BE2C (cell line): ENCODE results near the gene STK4.

ENCODE experiments used
- DNase-seq: peaks from one replicate; pipeline ENCODE4 v3.0.0-alpha.2; 2020
- H3K27me3 ChIP-seq: fragments of 250-450 bp; sonication (Bioruptor Pico); 2 replicates; pipeline ENCODE4 v1.5.1; 2020; ENCODE audit warnings: mild to moderate bottlenecking
- H3K36me3 ChIP-seq: fragments of 250-450 bp; sonication (Bioruptor Pico); 2 replicates; pipeline ENCODE4 v1.5.1; 2020; ENCODE audit warnings: mild to moderate bottlenecking
- H3K4me1 ChIP-seq: fragments of 250-450 bp; sonication (Bioruptor Pico); 2 replicates; pipeline ENCODE4 v1.5.1; 2020
- H3K4me3 ChIP-seq: 2 replicates; pipeline ENCODE4 v1.5.1; 2011; ENCODE audit warnings: low read depth, low read length
- H3K9me3 ChIP-seq: fragments of 250-450 bp; sonication (Bioruptor Pico); 2 replicates; pipeline ENCODE4 v1.5.1; 2020
- TF ChIP-seq, protein P1 (sequence below): IDR thresholded peaks from 2 replicates; pipeline ENCODE4 v1.5.1; 2012; ENCODE audit warnings: mild to moderate bottlenecking, low read depth, low read length

The STK4 gene

DNA sequence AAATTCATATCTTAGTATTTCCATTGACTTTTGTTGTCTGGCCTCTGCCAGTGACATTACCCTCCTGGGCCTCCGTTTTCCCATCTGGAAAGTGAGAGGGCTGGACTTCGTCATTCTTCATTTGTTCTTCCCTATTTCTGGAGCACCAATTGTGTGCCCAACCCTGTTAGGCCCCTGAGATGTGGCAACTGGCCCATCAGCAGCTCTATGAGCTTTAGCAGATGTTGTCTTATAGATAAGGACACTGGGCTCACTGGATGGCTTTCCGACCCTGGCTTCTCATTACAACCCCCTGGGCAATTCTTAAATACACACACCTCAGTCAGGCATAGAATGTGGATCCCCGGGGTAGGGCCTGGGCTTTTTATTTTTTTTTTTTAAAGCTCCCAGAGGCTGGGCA, 41.8 kb upstream of the STK4 start:
- Histone ChIP-seq H3K9me3 (no peaks in the 10 kb centered on the region), H3K36me3 (peaks cover 8% of the 10 kb centered on the region), H3K27me3 (no peaks in the 10 kb centered on the region), H3K4me3 (no peak overlapping the region), H3K4me1 (no peaks in the 10 kb centered on the region)
- TF ChIP-seq, protein P1, sequence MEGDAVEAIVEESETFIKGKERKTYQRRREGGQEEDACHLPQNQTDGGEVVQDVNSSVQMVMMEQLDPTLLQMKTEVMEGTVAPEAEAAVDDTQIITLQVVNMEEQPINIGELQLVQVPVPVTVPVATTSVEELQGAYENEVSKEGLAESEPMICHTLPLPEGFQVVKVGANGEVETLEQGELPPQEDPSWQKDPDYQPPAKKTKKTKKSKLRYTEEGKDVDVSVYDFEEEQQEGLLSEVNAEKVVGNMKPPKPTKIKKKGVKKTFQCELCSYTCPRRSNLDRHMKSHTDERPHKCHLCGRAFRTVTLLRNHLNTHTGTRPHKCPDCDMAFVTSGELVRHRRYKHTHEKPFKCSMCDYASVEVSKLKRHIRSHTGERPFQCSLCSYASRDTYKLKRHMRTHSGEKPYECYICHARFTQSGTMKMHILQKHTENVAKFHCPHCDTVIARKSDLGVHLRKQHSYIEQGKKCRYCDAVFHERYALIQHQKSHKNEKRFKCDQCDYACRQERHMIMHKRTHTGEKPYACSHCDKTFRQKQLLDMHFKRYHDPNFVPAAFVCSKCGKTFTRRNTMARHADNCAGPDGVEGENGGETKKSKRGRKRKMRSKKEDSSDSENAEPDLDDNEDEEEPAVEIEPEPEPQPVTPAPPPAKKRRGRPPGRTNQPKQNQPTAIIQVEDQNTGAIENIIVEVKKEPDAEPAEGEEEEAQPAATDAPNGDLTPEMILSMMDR = no peak
- DNase-seq = no peak

DNA sequence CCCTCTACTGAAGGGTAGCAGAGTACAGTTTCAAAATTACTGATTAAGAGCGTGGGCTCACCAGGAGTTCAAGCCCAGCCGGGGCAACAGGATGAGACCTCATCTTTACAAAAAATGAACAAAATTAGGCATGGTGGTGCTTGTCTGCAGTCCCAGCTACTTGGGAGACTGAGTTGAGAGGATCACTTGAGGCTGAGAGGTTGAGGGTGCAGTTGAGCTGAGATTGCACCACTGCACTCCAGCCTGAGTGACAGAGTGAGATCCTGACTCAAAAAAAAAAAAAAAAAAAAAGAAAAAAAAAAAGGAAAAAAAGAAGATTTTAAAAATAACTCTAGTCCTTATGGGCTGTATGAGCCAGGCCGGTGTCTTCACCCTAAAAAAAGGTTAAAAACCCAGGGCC, 37.7 kb upstream of the STK4 start:
- TF ChIP-seq, protein P1 = no peak
- Histone ChIP-seq H3K36me3 (peaks cover 4% of the 10 kb centered on the region; the same call in 1 of the 2 replicates), H3K9me3 (no peaks in the 10 kb centered on the region), H3K4me3 (no peak overlapping the region), H3K4me1 (no peaks in the 10 kb centered on the region), H3K27me3 (no peaks in the 10 kb centered on the region)
- DNase-seq = no peak

DNA sequence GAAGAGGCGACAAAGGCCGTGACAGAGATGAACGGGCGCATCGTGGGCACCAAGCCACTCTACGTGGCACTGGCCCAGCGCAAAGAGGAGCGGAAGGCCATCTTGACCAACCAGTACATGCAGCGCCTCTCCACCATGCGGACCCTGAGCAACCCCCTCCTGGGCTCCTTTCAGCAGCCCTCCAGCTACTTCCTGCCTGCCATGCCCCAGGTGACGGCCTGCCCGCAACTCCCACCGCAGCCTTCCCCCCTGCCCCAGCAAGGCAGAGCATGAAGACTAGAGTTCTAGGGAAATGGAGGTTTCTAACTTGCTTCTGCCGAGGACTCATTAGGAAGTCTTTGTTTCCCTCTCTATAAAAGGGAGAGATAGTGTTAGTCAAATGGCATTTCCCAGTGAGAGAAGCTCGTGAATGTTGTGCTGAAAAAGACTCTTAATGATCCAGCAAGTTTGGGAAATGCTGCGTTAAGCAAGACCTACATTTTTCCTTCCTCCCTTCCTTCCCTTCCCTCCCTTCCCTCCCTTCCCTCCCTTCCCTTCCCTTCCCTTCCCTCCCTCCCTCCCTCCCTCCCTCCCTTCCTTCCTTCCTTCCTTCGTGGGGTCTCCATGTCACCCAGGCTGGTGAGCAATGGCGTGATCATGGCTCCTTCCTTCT, 35.7 kb upstream of the STK4 start:
- no peaks in the 10 kb centered on the region for H3K4me1 ChIP-seq
- no peak overlapping the region for H3K4me3 ChIP-seq
- H3K9me3 ChIP-seq = no peaks in the 10 kb centered on the region
- no peaks in the 10 kb centered on the region for H3K27me3 ChIP-seq
- no peak for DNase-seq
- H3K36me3 ChIP-seq = peaks cover 4% of the 10 kb centered on the region; the same call in 1 of the 2 replicates
- TF ChIP-seq, protein P1 = no peak

DNA sequence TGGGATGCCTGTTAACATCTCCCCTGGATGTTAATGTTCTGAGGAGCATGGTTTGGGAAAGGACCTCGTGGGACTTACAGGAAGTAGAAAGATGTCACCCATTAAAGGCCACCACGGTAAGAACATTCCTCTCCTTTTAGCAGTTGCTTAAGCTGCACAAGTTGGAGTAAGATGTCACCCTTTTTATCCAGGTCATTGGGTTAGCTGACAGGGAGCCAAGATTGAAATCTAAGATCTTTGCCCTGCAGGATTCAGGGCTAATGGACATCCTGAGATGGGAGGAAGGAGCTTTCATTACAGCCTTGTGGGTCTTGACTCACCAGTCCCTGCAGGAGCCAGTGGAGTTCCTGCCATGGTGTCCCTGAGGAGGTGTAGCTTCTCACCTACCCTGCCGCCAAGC, 34.4 kb upstream of the STK4 start:
- Histone ChIP-seq H3K4me3 (no peak overlapping the region), H3K9me3 (no peaks in the 10 kb centered on the region), H3K36me3 (peaks cover 4% of the 10 kb centered on the region; the same call in 1 of the 2 replicates), H3K27me3 (no peaks in the 10 kb centered on the region), H3K4me1 (no peaks in the 10 kb centered on the region)
- no peak for DNase-seq
- TF ChIP-seq, protein P1 = no peak

DNA sequence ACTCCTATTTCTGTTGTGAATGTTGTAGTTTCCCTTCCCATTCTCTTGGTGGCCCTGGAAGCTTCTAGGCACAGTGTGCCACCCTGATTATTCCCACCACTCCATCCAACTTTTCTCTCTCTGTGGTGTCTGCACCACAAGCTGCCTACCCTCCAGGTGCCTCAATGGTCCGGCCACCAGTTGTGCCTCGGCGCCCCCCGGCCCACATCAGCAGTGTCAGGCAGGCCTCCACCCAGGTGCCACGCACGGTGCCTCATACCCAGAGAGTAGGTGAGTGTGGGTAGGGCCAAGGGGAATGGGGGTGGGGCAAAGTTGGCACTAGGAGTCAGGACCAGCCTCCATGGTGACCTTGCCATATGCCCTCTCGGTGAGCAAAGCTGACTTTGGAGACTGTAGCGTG, 33.4 kb upstream of the STK4 start:
- DNase-seq = no peak
- no peaks in the 10 kb centered on the region for H3K9me3 ChIP-seq
- TF ChIP-seq, protein P1 = no peak

DNA sequence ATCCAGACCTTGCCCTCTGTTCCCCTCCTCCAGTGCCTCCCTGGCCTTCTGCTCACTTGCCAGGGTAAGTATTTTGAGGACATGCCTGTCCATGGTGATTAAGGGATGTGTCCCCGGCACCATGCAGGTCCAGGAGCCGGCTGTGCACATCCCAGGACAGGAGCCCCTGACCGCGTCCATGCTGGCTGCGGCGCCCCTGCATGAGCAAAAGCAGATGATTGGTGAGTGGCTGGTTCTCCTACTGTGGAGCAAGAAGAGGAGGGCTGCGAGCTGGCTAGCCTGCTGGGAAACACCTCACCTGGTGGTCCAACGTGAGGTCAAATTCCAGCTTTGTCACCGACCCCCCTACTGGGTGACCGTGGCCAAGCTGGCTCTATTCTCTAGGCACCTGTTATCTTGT, 29.8 kb upstream of the STK4 start:
- H3K27me3 ChIP-seq = no peaks in the 10 kb centered on the region
- no peaks in the 10 kb centered on the region for H3K4me1 ChIP-seq
- peaks cover 15% of the 10 kb centered on the region for H3K36me3 ChIP-seq
- no peak overlapping the region for H3K4me3 ChIP-seq
- no peaks in the 10 kb centered on the region for H3K9me3 ChIP-seq
- DNase-seq = no peak
- TF ChIP-seq, protein P1 = no peak

More for the DNA sequence above, 33.4 kb upstream of the STK4 start:
- Histone ChIP-seq H3K36me3 (peaks cover 4% of the 10 kb centered on the region; the same call in 1 of the 2 replicates), H3K4me3 (no peak overlapping the region), H3K4me1 (no peaks in the 10 kb centered on the region), H3K27me3 (no peaks in the 10 kb centered on the region)
